D721Med (cell line): ENCODE measurements around the gene IPO4.

Source experiments
- DNase-seq: peaks from one replicate; pipeline ENCODE4 v3.0.0; 2011; ENCODE audit warnings: low spot score; ENCODE audit not compliant: insufficient read length
- FAIRE-seq: peaks from 2 replicates; lab custom pipeline; 2011; peaks lifted over from hg19 to GRCh38; lab: Jason Lieb, UNC
- CTCF ChIP-seq: IDR thresholded peaks from 2 replicates; pipeline ENCODE4 v1.5.1; 2012; ENCODE audit warnings: mild to moderate bottlenecking, control low read depth; ENCODE audit not compliant: insufficient read depth; ENCODE audit errors: missing control alignments

The IPO4 gene

GRCh38 chr14:24198814-24199524, 10.4 kb upstream of the IPO4 start:
- no peak for TF ChIP-seq CTCF
- DNase-seq = no peak
- no peak for FAIRE-seq

- no peak for TF ChIP-seq CTCF
- FAIRE-seq = no peak
Measured at GRCh38 chr14:24197056-24197450, 8.4 kb upstream of the IPO4 start.

GRCh38 chr14:24196071-24197055, 7.7 kb upstream of the IPO4 start:
- TF ChIP-seq CTCF = no peak
- no peak for FAIRE-seq
- DNase-seq = no peak

More at GRCh38 chr14:24197056-24197450, 8.4 kb upstream of the IPO4 start:
- no peak for DNase-seq

GRCh38 chr14:24195186-24196070, 6.8 kb upstream of the IPO4 start, which contains the start of gene TM9SF1:
TM9SF1 (minus strand) TSS chr14:24195441; CDS start chr14:24195019, 422 bp downstream.
- DNase-seq = peak; percentile 91
- no peak for FAIRE-seq
- TF ChIP-seq CTCF = no peak

GRCh38 chr14:24194873-24195185, 6.2 kb upstream of the IPO4 start:
- no peak for TF ChIP-seq CTCF
- no peak for FAIRE-seq

GRCh38 chr14:24194186-24194872, 5.7 kb upstream of the IPO4 start:
- DNase-seq = no peak
- no peak for TF ChIP-seq CTCF

More at GRCh38 chr14:24194873-24195185, 6.2 kb upstream of the IPO4 start:
- no peak for DNase-seq

More at GRCh38 chr14:24194186-24194872, 5.7 kb upstream of the IPO4 start:
- FAIRE-seq = no peak
